ENCODE results near the gene RPP25L. TPM values are rescaled to one million over a fixed set of nuclear protein-coding genes. Genes with fewer than 3 reads are reported as not detected.

The RPP25L gene
- total RNA-seq, 2 donors from 2014 or later, result 29.9 to 49.2 TPM

GRCh38 chr9:34650816-34651215 is 38.9 kb upstream of the RPP25L start:
- no peak for TF ChIP-seq CTCF (IDR thresholded peaks at IDR 0.05)
- H3K27ac ChIP-seq, result peak overlapping the region; percentile 85 to 93
- no peak for DNase-seq (ENCODE audit: low spot score)
- peaks cover 20% of the 10 kb centered on the region for H3K36me3 ChIP-seq
- no peaks in the 10 kb centered on the region for H3K27me3 ChIP-seq
- H3K4me3 ChIP-seq, result no peak overlapping the region
- peaks cover 0 to 79% of the 10 kb centered on the region in 2 donors for H3K4me1 ChIP-seq
- H3K9me3 ChIP-seq, result no peaks in the 10 kb centered on the region

GRCh38 chr9:34648673-34649072 is 36.8 kb upstream of the RPP25L start:
- peaks cover 0 to 57% of the 10 kb centered on the region in 2 donors for H3K4me1 ChIP-seq
- peaks cover 20% of the 10 kb centered on the region for H3K36me3 ChIP-seq
- H3K4me3 ChIP-seq, result no peak overlapping the region
- H3K27ac ChIP-seq, result no peak overlapping the region
- TF ChIP-seq CTCF (IDR thresholded peaks at IDR 0.05), result no peak
- no peak for DNase-seq (ENCODE audit: low spot score)
- no peaks in the 10 kb centered on the region for H3K27me3 ChIP-seq
- no peaks in the 10 kb centered on the region for H3K9me3 ChIP-seq

GRCh38 chr9:34647651-34648050 is 35.8 kb upstream of the RPP25L start:
- no peak for TF ChIP-seq CTCF (IDR thresholded peaks at IDR 0.05)
- H3K27ac ChIP-seq, result peak overlapping the region; percentile 84 to 87
- H3K27me3 ChIP-seq, result no peaks in the 10 kb centered on the region
- peaks cover 20% of the 10 kb centered on the region for H3K36me3 ChIP-seq
- DNase-seq (ENCODE audit: low spot score), result no peak
- peaks cover 0 to 47% of the 10 kb centered on the region in 2 donors for H3K4me1 ChIP-seq
- H3K4me3 ChIP-seq, result peak overlapping the region; percentile 49 to 71
- H3K9me3 ChIP-seq, result no peaks in the 10 kb centered on the region

GRCh38 chr9:34647084-34647403 is 35.1 kb upstream of the RPP25L start:
- TF ChIP-seq CTCF (IDR thresholded peaks at IDR 0.05), result no peak
- Histone ChIP-seq H3K4me3 (peak overlapping the region; percentile 49 to 71), H3K27me3 (no peaks in the 10 kb centered on the region), H3K36me3 (peaks cover 20% of the 10 kb centered on the region), H3K4me1 (peaks cover 0 to 42% of the 10 kb centered on the region in 2 donors), H3K27ac (peak overlapping the region; percentile 84 to 87), H3K9me3 (no peaks in the 10 kb centered on the region)
- DNase-seq (ENCODE audit: low spot score), result no peak

- Histone ChIP-seq H3K27ac (peak within 1 kb of the TSS; percentile 84 to 87), H3K27me3 (no peaks in the 10 kb centered on the region), H3K4me1 (peaks cover 0 to 38% of the 10 kb centered on the region in 2 donors), H3K36me3 (peaks cover 20% of the 10 kb centered on the region), H3K4me3 (peak within 1 kb of the TSS; percentile 49 to 71), H3K9me3 (no peaks in the 10 kb centered on the region)
- peak; percentile 96 for DNase-seq (ENCODE audit: low spot score)
- TF ChIP-seq CTCF (IDR thresholded peaks at IDR 0.05), result peak; percentile 35 to 56
Observed at GRCh38 chr9:34646211-34647083, 34.5 kb upstream of the RPP25L start, which contains the start of gene GALT. Gene GALT, plus strand, starts transcription at chr9:34646675. Its CDS starts 30 bp downstream, at chr9:34646705.
